Gastrocnemius medialis (tissue), 4 donors: ENCODE measurements around the gene TMEM186.

Experiments used
- CTCF ChIP-seq, 5 experiments: fragments of 450-650 bp in 3 of 5; fragments of 200-600 bp in 2 of 5; sonication (generic) in 2 of 5; IDR thresholded peaks in 4 of 5; conservative IDR thresholded peaks in 1 of 5; 1 replicate in 4 of 5; 2 replicates in 1 of 5; pipeline ENCODE4 v1.5.1; 2016 to 2019; ENCODE audit warnings: antibody characterized with exemption in 5 of 5, mild to moderate bottlenecking in 3 of 5, moderate library complexity in 3 of 5
- POLR2A ChIP-seq, 2 donors: fragments of 450-650 bp; IDR thresholded peaks; one replicate each; pipeline ENCODE4 v1.6.1; 2017; ENCODE audit warnings: antibody characterized with exemption in 2 of 2, mild to moderate bottlenecking in 2 of 2, moderate library complexity in 2 of 2

DNA sequence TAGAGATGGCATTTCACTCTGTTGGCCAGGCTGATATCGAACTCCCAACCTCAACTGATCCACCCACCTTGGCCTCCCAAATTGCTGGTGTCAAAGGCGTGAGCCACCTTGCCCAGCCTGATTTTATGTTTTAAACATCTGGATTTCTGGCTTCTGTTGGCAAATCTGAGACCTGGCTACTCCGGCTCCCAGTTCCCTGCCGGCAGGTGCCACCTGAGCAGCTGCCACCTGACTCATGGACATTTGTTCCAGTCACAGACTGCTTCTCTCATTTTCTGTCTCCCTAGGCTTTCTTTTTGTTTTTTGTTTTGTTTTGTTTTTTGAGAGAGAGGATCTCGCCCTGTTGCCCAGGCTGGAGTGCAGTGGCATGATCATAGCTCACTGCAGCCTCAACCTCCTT is 9.8 kb upstream of the TMEM186 start:
- TF ChIP-seq POLR2A (IDR thresholded peaks at IDR 0.05) (no peak), CTCF (IDR thresholded peaks at IDR 0.05 in 4 of 5, conservative IDR thresholded peaks at IDR 0.05 in 1 of 5) (no peak)
